GM10847 (cell line): ENCODE measurements around the gene SDHAF1.

ENCODE experiments used
- POLR2A ChIP-seq: IDR thresholded peaks from 2 replicates; pipeline ENCODE4 v1.6.1; 2011; ENCODE audit not compliant: insufficient read length; ENCODE audit errors: extremely low read depth

SDHAF1 gene

GRCh38 chr19:36030264-36031148 lies 35.5 kb downstream of the SDHAF1 start:
- TF ChIP-seq POLR2A = no peak

GRCh38 chr19:36031308-36031707 lies 36.3 kb downstream of the SDHAF1 start:
- TF ChIP-seq POLR2A = no peak

- TF ChIP-seq POLR2A = no peak
These were observed 37.5 kb downstream of the SDHAF1 start, which contains the start of gene CLIP3 for GRCh38 chr19:36032251-36033104. TSS of gene CLIP3 (minus strand) at chr19:36032873. CDS start at chr19:36032357, 516 bp downstream.

GRCh38 chr19:36040495-36040894 lies 45.5 kb downstream of the SDHAF1 start:
- no peak for TF ChIP-seq POLR2A

GRCh38 chr19:36041831-36042230 lies 46.8 kb downstream of the SDHAF1 start:
- TF ChIP-seq POLR2A = no peak

GRCh38 chr19:36043952-36044351 lies 49.0 kb downstream of the SDHAF1 start:
- no peak for TF ChIP-seq POLR2A
